ENCODE results near the gene DSCAML1.

The DSCAML1 gene

DNA sequence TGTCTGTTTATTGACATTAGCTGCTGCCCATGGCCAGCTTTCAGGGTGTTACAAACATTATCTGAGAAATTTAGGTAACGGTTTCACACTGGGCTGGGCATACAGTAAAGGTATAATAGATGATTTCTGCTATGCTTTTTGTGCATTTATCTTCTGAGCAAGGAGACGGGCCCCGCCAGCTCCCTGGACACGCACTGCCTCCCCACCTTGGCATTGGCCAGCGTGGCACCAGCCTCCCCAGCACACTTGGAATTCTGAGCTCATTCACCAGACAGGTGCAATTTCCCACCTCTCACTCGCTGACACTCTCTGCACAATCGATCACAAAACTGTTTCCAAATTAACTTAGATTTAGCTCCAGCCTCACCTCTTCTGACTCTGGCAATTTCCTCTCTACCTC is 246.6 kb downstream of the DSCAML1 start:
- Mint-ChIP-seq H3K4me1 (no peaks in the 10 kb centered on the region), H3K4me3 (no peak overlapping the region), H3K27ac (no peak overlapping the region), H3K27me3 (peaks cover 2% of the 10 kb centered on the region), H3K9me3 (no peaks in the 10 kb centered on the region), H3K36me3 (ENCODE audit: low read depth) (no peaks in the 10 kb centered on the region)
- DNase-seq (no peak), ATAC-seq (no peak)

DNA sequence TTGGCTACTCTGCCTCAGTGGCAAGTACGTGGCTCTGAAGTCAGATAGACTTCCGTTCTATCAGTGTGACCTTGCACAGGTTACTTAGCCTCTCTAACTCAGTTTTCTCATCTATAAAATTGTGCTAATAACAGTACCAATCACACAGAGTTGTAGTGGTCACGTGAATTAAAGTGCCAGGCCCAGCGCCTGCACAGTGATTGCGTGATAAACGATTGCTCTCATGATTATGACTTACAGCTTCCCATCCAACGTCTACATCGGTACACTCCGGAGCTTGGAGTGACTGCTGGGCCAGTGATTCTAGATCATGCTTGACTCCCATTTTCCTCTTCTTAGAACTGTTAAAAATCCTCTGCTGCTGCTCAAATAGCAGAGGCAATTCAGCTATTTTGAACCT is 247.6 kb downstream of the DSCAML1 start:
- Mint-ChIP-seq H3K4me3 (no peak overlapping the region), H3K9me3 (no peaks in the 10 kb centered on the region), H3K27ac (no peak overlapping the region), H3K36me3 (ENCODE audit: low read depth) (no peaks in the 10 kb centered on the region), H3K4me1 (no peaks in the 10 kb centered on the region), H3K27me3 (no peaks in the 10 kb centered on the region)
- no peak for DNase-seq
- ATAC-seq = no peak

DNA sequence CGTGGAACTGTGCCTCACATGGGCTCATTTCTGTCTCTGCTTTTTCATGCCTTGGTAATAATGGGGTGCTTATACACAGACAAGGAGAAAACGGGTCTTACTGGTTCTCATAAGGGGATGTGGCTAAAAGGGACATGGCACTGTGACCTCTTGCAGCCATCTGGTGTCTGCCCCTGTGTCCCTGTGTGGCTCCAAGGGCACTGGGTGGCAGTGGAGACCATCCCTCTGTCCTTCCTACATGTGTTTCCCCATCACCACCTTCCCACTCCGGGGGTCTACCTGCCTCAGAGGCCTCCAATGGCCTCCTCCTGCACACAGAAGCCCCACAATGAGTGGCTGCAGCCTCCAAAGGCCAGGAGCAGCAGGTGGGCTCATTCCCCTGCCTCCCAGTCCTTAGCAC is 248.1 kb downstream of the DSCAML1 start:
- DNase-seq (no peak), ATAC-seq (no peak)
- H3K4me3 Mint-ChIP-seq = no peak overlapping the region
- H3K27ac Mint-ChIP-seq = no peak overlapping the region
- H3K36me3 Mint-ChIP-seq (ENCODE audit: low read depth) = no peaks in the 10 kb centered on the region
- no peaks in the 10 kb centered on the region for H3K9me3 Mint-ChIP-seq
- no peaks in the 10 kb centered on the region for H3K27me3 Mint-ChIP-seq
- no peaks in the 10 kb centered on the region for H3K4me1 Mint-ChIP-seq

DNA sequence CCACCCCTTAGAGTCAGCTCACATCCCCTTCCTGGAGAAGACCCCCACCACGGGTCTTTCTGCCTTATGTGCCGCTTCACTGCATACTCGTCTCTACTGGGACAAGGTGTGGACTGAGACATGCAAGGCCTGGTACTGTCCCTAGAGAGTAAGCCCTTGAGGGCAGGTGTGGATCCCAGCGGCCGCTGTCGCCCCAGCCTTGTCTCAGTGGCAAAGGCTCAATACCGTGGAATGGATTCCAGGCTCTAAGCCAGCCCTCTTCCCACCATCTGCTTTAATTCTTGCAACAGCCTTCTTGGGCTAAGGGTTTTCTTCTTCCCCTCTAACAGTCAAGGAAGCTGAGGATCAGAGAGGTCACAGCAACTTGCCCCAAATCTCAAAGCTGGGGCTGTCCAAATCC is 249.1 kb downstream of the DSCAML1 start:
- Mint-ChIP-seq H3K36me3 (ENCODE audit: low read depth) (no peaks in the 10 kb centered on the region), H3K4me3 (no peak overlapping the region), H3K27me3 (peaks cover under 1% of the 10 kb centered on the region), H3K9me3 (no peaks in the 10 kb centered on the region), H3K4me1 (no peaks in the 10 kb centered on the region), H3K27ac (no peak overlapping the region)
- ATAC-seq (no peak), DNase-seq (no peak)

DNA sequence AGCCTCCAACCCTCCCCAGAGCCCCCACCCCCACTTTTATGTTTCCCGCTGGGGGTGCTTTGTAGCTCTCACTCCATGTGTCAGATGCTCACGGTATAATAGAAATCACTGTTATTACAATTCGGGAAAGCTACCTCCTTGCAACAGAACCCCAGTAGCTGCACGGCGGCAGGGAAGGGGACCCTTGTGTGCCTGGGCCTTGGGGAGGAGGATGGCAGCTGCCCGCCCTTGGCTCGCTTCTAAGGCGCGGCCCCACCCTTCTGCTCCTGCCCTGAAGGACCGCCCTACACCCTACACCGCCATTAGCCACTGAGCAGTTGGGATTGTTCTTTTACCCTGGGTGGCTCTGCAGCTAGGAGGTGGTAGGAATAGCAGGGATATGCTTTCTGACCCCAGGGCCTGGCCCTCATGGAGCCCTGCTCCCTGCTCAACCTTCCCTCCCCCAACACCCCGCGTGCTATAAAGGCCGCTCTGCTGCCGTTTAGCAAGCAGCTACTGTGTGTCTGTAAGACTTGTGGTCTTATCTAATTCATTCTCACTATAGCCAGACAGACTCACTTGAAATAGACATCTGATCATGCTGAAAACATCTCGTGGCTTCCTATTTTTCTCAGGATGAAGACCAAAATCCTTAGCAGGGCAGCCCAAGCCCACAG is 249.7 kb downstream of the DSCAML1 start:
- H3K36me3 Mint-ChIP-seq (ENCODE audit: low read depth) = no peaks in the 10 kb centered on the region
- no peaks in the 10 kb centered on the region for H3K9me3 Mint-ChIP-seq
- H3K27ac Mint-ChIP-seq = no peak overlapping the region
- no peak for ATAC-seq
- H3K4me1 Mint-ChIP-seq = no peaks in the 10 kb centered on the region
- peaks cover 1% of the 10 kb centered on the region for H3K27me3 Mint-ChIP-seq
- no peak overlapping the region for H3K4me3 Mint-ChIP-seq
- no peak for DNase-seq

DNA sequence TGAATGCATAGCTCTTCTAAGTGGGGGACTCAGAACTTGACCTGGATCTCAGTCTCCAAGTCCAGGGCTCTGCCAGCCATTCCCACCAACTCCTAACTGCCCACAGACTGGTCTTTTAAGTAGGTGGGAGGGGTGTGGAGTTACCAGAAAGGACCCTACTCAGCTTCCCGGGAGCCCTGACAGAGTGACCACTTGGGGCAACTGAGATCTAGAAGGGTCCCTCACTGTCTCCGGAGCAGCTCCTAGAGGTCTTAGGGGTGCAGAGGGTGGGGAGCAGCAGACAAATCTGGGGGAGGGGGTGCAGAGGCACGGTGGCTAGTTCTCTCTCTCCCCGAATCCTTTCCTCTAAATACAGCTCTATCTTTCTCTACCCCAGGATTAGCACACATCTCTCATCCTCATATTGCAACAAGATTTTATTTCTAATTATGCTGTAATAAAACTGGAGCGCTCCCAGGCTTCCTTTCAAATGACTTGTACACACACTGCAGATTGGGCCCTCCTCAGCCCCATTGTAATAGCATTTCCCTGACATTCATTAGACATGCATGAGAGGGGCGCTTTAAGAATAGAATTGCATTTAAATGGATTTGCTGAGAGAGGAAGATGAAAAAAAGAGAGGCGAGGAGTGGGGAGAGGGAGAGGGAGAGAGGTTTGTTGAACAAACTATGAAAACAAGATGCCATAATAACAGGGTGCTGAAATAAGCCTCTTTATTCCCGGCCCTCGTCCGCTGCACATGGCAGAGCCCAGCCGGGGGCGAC is 250.4 kb downstream of the DSCAML1 start:
- ATAC-seq (no peak), DNase-seq (no peak)
- Mint-ChIP-seq H3K4me3 (no peak overlapping the region), H3K36me3 (ENCODE audit: low read depth) (no peaks in the 10 kb centered on the region), H3K27ac (no peak overlapping the region), H3K9me3 (no peaks in the 10 kb centered on the region), H3K4me1 (no peaks in the 10 kb centered on the region), H3K27me3 (peaks cover 1% of the 10 kb centered on the region)

DNA sequence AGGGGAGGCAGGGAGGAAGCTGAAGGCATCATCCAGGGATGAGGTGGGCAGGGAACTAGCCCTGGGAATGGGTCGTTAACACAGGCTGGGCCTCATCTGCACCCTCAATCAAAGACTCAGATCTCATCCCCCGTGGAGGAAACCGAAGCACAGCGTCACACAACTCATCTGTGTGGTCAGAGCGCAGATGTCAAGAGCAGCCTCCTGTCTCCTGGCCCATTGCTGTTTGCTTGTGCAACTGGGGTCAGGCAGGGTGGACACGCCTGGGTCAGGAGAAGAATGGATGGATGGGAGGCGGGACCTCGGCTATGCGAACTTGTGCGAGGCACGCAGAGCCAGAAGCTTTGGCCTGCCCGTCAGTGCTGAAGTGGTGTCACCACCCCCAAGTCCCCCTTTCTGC is 251.3 kb downstream of the DSCAML1 start:
- H3K9me3 Mint-ChIP-seq = no peaks in the 10 kb centered on the region
- no peaks in the 10 kb centered on the region for H3K4me1 Mint-ChIP-seq
- H3K27ac Mint-ChIP-seq = no peak overlapping the region
- no peak for ATAC-seq
- H3K4me3 Mint-ChIP-seq = no peak overlapping the region
- H3K36me3 Mint-ChIP-seq (ENCODE audit: low read depth) = no peaks in the 10 kb centered on the region
- peaks cover 1% of the 10 kb centered on the region for H3K27me3 Mint-ChIP-seq
- no peak for DNase-seq

DNA sequence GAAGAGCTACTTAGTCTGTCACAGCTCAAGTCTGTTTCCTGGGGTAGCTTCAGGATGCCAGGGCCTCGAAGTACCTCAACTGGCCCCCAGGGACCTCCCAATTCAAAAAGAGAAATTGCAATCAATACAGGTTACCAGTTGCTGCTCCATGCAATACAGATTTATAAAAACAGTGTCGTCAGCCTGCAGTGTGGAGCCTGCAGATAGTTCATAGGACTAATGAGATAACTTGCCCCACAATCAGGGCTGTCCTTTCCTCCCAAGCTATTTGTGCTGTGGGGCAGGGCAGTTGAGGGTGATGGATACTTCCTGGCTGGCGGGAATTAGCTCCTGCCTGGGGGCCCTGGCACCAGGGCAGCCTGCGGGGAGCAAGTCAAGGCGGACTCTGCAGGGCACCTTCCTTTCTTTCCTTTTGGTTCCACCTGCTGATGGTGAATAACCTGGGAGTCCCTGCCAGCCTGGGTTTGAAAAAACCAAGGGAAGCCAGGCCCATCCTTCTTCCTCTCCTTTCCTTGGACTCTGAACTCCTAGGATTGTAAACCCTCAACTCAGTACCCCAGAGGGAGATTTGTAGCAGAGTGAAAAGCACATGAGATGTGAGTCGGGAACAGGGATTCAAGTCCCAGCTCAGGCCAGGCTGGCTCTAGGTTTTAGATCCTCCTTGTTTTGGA is 252.8 kb downstream of the DSCAML1 start:
- H3K27me3 Mint-ChIP-seq = peaks cover 1% of the 10 kb centered on the region
- ATAC-seq = no peak
- DNase-seq = no peak
- H3K4me3 Mint-ChIP-seq = no peak overlapping the region
- H3K4me1 Mint-ChIP-seq = no peaks in the 10 kb centered on the region
- H3K9me3 Mint-ChIP-seq = no peaks in the 10 kb centered on the region
- H3K27ac Mint-ChIP-seq = no peak overlapping the region
- no peaks in the 10 kb centered on the region for H3K36me3 Mint-ChIP-seq (ENCODE audit: low read depth)

GRCh38 chr11:117541211-117541610 is 255.8 kb downstream of the DSCAML1 start:
- Mint-ChIP-seq H3K9me3 (no peaks in the 10 kb centered on the region), H3K4me1 (no peaks in the 10 kb centered on the region), H3K27me3 (peaks cover 1% of the 10 kb centered on the region), H3K36me3 (ENCODE audit: low read depth) (no peaks in the 10 kb centered on the region), H3K27ac (no peak overlapping the region), H3K4me3 (no peak overlapping the region)
- DNase-seq (no peak), ATAC-seq (no peak)

GRCh38 chr11:117538263-117539135 is 258.5 kb downstream of the DSCAML1 start:
- H3K27me3 Mint-ChIP-seq = peaks cover 3% of the 10 kb centered on the region
- H3K4me1 Mint-ChIP-seq = no peaks in the 10 kb centered on the region
- DNase-seq (no peak), ATAC-seq (no peak)
- H3K27ac Mint-ChIP-seq = no peak overlapping the region
- no peak overlapping the region for H3K4me3 Mint-ChIP-seq
- no peaks in the 10 kb centered on the region for H3K36me3 Mint-ChIP-seq (ENCODE audit: low read depth)
- no peaks in the 10 kb centered on the region for H3K9me3 Mint-ChIP-seq

DNA sequence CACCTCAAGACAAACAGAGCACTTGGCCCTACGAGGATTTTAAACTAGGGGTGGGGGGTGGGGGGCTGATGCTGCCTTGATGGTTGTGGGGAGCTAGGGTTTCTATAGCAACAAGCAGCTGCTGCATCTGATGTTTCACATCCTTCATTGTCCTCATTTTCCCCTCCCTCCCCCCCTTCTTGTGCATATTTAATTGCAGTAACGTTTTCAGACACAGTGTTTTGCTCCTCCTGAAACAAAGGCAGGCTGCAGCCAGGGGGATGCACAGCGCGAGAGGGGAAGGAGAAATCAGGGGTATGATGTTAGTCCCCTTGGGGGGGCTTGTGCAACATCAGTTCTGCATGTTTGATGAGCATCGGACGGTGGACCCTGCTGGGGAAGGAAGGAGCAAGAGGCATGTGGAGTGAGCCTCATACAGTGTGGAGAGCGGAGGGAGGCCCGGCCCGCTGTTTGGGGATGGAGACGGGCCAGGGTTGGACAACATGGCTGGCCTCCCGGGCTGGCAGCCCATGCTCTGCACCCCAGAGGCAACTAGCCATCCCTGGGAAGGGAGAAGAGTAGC is 261.1 kb downstream of the DSCAML1 start:
- peaks cover 2% of the 10 kb centered on the region for H3K27me3 Mint-ChIP-seq
- no peak overlapping the region for H3K27ac Mint-ChIP-seq
- H3K9me3 Mint-ChIP-seq = no peaks in the 10 kb centered on the region
- DNase-seq (no peak), ATAC-seq (no peak)
- no peaks in the 10 kb centered on the region for H3K36me3 Mint-ChIP-seq (ENCODE audit: low read depth)
- no peaks in the 10 kb centered on the region for H3K4me1 Mint-ChIP-seq
- no peak overlapping the region for H3K4me3 Mint-ChIP-seq

GRCh38 chr11:117535201-117535849 is 261.7 kb downstream of the DSCAML1 start:
- Mint-ChIP-seq H3K4me3 (no peak overlapping the region), H3K36me3 (ENCODE audit: low read depth) (no peaks in the 10 kb centered on the region), H3K4me1 (no peaks in the 10 kb centered on the region), H3K9me3 (no peaks in the 10 kb centered on the region), H3K27ac (no peak overlapping the region), H3K27me3 (peaks cover 2% of the 10 kb centered on the region)
- ATAC-seq = no peak
- DNase-seq = no peak

GRCh38 chr11:117532568-117532967 is 264.4 kb downstream of the DSCAML1 start:
- DNase-seq = no peak
- no peaks in the 10 kb centered on the region for H3K4me1 Mint-ChIP-seq
- H3K9me3 Mint-ChIP-seq = no peaks in the 10 kb centered on the region
- ATAC-seq = no peak
- peaks cover 4% of the 10 kb centered on the region for H3K27me3 Mint-ChIP-seq
- no peaks in the 10 kb centered on the region for H3K36me3 Mint-ChIP-seq (ENCODE audit: low read depth)
- H3K4me3 Mint-ChIP-seq = no peak overlapping the region
- no peak overlapping the region for H3K27ac Mint-ChIP-seq

DNA sequence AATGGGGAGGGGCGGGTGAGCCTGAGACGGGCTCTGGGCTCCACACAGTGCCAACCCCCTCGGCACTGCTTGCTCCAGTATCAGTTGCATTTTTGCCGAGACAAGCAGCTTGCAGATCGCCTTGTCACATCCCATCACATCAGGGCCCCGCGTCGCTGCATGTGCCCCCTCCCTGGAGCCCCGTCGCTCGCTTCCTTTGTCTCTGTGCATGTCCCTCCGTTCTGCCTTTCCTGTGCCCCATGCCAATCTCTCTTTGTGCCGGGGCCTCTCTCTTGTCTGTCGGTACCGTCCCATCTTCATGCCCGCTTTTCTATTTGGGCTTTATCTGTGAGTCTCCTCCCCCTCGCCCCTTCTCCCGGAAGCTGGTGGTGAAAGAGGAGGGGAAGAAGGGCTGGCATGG is 267.2 kb downstream of the DSCAML1 start:
- Mint-ChIP-seq H3K4me1 (no peaks in the 10 kb centered on the region), H3K36me3 (ENCODE audit: low read depth) (no peaks in the 10 kb centered on the region), H3K4me3 (no peak overlapping the region), H3K27ac (no peak overlapping the region), H3K9me3 (no peaks in the 10 kb centered on the region), H3K27me3 (peaks cover 5% of the 10 kb centered on the region)
- no peak for ATAC-seq
- DNase-seq = no peak
